ENCODE data around the gene COCH. TPM values are rescaled to one million over a fixed set of nuclear protein-coding genes. Genes with fewer than 3 reads are reported as not detected.

The COCH gene
- total and polyA plus RNA-seq, 10 of the 15 experiments (the other 5 are each of a cell fraction or from before 2014, with no cell fraction given), result 1.8 to 8.3 (median 5.1) TPM

GRCh38 chr14:30855345-30856037, 18.9 kb upstream of the COCH start (continued):
- no peak for TF ChIP-seq ZNF687 (IDR thresholded peaks at IDR 0.05)
- TF ChIP-seq IRF3 (IDR thresholded peaks at IDR 0.05), result no peak
- peak; percentile 74 for TF ChIP-seq IKZF1 (conservative IDR thresholded peaks at IDR 0.05)
- TF ChIP-seq ZZZ3 (IDR thresholded peaks at IDR 0.05; ENCODE audit: control insufficient read depth, insufficient read length, low read depth), result no peak
- TF ChIP-seq E2F4 (IDR thresholded peaks at IDR 0.05; ENCODE audit: low read depth, low read length), result no peak
- no peak for TF ChIP-seq TCF3 (IDR thresholded peaks at IDR 0.05; ENCODE audit: borderline replicate concordance, insufficient read depth, low read depth, low read length)
- TF ChIP-seq DPF2 (IDR thresholded peaks at IDR 0.05), result peak; percentile 72
- peak; percentile 72 for TF ChIP-seq RELA (IDR thresholded peaks at IDR 0.05; ENCODE audit: borderline replicate concordance, partially characterized antibody)
- 0 out of 2 replicates have a peak, but pooled peaks have one; percentile 34 for TF ChIP-seq SMARCA5 (IDR thresholded peaks at IDR 0.05)
- TF ChIP-seq HDGF (IDR thresholded peaks at IDR 0.05), result no peak
- 0 out of 2 replicates have a peak, but pooled peaks have one; percentile 15 for TF ChIP-seq EED (IDR thresholded peaks at IDR 0.05; ENCODE audit: low read depth)
- peak in 1 of 2 experiments; percentile 70; a peak in 1 of 3 replicates for TF ChIP-seq EGR1 (IDR thresholded peaks at IDR 0.05; ENCODE audit: borderline replicate concordance in 1 of 2, low read depth in 2 of 2, low read length in 2 of 2)
- TF ChIP-seq HSF1 (IDR thresholded peaks at IDR 0.05; ENCODE audit: low read depth, low read length), result no peak
- TF ChIP-seq ASH2L (IDR thresholded peaks at IDR 0.05; ENCODE audit: borderline replicate concordance, low read depth), result no peak
- no peak for TF ChIP-seq BCLAF1 (IDR thresholded peaks at IDR 0.05)

All from GM12878 (cell line).